ENCODE measurements around the gene TRPT1. TPM values are rescaled to one million over a fixed set of nuclear protein-coding genes. Genes with fewer than 3 reads are reported as not detected.

Gene TRPT1
- total and polyA plus RNA-seq, 2 experiments from 2014 or later: 50.7 to 66.0 TPM

GRCh38 chr11:64262271-64263002, 36.5 kb upstream of the TRPT1 start:
- Histone ChIP-seq H3K27me3 (replicated peaks; ENCODE audit: insufficient read depth) (no peaks in the 10 kb centered on the region), H3K79me2 (ENCODE audit: insufficient read depth) (no peaks in the 10 kb centered on the region), H3K9me2 (ENCODE audit: insufficient read depth) (no peaks in the 10 kb centered on the region), H3K4me1 (ENCODE audit: insufficient read depth) (0 out of 2 replicates have a peak, but pooled peaks cover 2% of the 10 kb centered on the region), H3K36me3 (ENCODE audit: low read depth) (peaks cover 7% of the 10 kb centered on the region; the same call in 1 of the 2 replicates), H3K9me3 (ENCODE audit: low read depth) (no peaks in the 10 kb centered on the region), H3K4me2 (ENCODE audit: unreplicated experiment) (no peak overlapping the region), H3K4me3 (no peak overlapping the region), H2AFZ (no peak overlapping the region), H3K27ac (no peak overlapping the region), H4K20me1 (ENCODE audit: insufficient read depth) (no peaks in the 10 kb centered on the region), H3F3A (ENCODE audit: insufficient read depth) (no peaks in the 10 kb centered on the region), H3K9ac (no peak overlapping the region)
- no peak for DNase-seq
- in situ Hi-C loops (cut with MboI): no loop called here
- TF ChIP-seq EZH2phosphoT487 (IDR thresholded peaks at IDR 0.05; ENCODE audit: insufficient read depth, low read depth) (no peak), EZH2 (IDR thresholded peaks at IDR 0.05; ENCODE audit: insufficient read depth, poor library complexity, severe bottlenecking) (no peak)
- WGBS, 2 experiments (ENCODE audit: low coverage in 1 of 2, low lambda C conversion rate in 2 of 2, missing lambda C conversion rate in 2 of 2): 93 to 94% methylated on average over 42 of the region's 42 CpGs

- no peaks in the 10 kb centered on the region for H3K27me3 ChIP-seq (replicated peaks; ENCODE audit: insufficient read depth)
- H3K9me3 ChIP-seq (ENCODE audit: low read depth): no peaks in the 10 kb centered on the region
- H3K9ac ChIP-seq: no peak overlapping the region
- no peak overlapping the region for H2AFZ ChIP-seq
- in situ Hi-C loops (cut with MboI): no loop called here
- no peak overlapping the region for H3K4me3 ChIP-seq
- no peak for TF ChIP-seq EZH2 (IDR thresholded peaks at IDR 0.05; ENCODE audit: insufficient read depth, poor library complexity, severe bottlenecking)
- no peak for TF ChIP-seq EZH2phosphoT487 (IDR thresholded peaks at IDR 0.05; ENCODE audit: insufficient read depth, low read depth)
- H3K79me2 ChIP-seq (ENCODE audit: insufficient read depth): no peaks in the 10 kb centered on the region
- H3F3A ChIP-seq (ENCODE audit: insufficient read depth): no peaks in the 10 kb centered on the region
- no peaks in the 10 kb centered on the region for H4K20me1 ChIP-seq (ENCODE audit: insufficient read depth)
- no peaks in the 10 kb centered on the region for H3K9me2 ChIP-seq (ENCODE audit: insufficient read depth)
- no peak overlapping the region for H3K27ac ChIP-seq
- H3K4me1 ChIP-seq (ENCODE audit: insufficient read depth): no peaks in the 10 kb centered on the region
- 93% methylated on average over 18 of the region's 18 CpGs for WGBS, 2 experiments (ENCODE audit: low coverage in 1 of 2, low lambda C conversion rate in 2 of 2, missing lambda C conversion rate in 2 of 2)
- peaks cover 7% of the 10 kb centered on the region; the same call in 1 of the 2 replicates for H3K36me3 ChIP-seq (ENCODE audit: low read depth)
- DNase-seq: no peak
- no peak overlapping the region for H3K4me2 ChIP-seq (ENCODE audit: unreplicated experiment)
Observed at GRCh38 chr11:64261556-64262080, 35.6 kb upstream of the TRPT1 start.

- WGBS, 2 experiments (ENCODE audit: low coverage in 1 of 2, low lambda C conversion rate in 2 of 2, missing lambda C conversion rate in 2 of 2): 84 to 92% methylated on average over 5 to 6 of the region's 6 CpGs
- H4K20me1 ChIP-seq (ENCODE audit: insufficient read depth): no peaks in the 10 kb centered on the region
- H3K4me2 ChIP-seq (ENCODE audit: unreplicated experiment): no peak overlapping the region
- no peak overlapping the region for H3K9ac ChIP-seq
- H3K36me3 ChIP-seq (ENCODE audit: low read depth): peaks cover 7% of the 10 kb centered on the region; the same call in 1 of the 2 replicates
- no peak overlapping the region for H2AFZ ChIP-seq
- H3K27me3 ChIP-seq (replicated peaks; ENCODE audit: insufficient read depth): no peaks in the 10 kb centered on the region
- TF ChIP-seq EZH2 (IDR thresholded peaks at IDR 0.05; ENCODE audit: insufficient read depth, poor library complexity, severe bottlenecking) (no peak), EZH2phosphoT487 (IDR thresholded peaks at IDR 0.05; ENCODE audit: insufficient read depth, low read depth) (no peak)
- H3K4me3 ChIP-seq: no peak overlapping the region
- H3K79me2 ChIP-seq (ENCODE audit: insufficient read depth): no peaks in the 10 kb centered on the region
- H3K4me1 ChIP-seq (ENCODE audit: insufficient read depth): no peaks in the 10 kb centered on the region
- DNase-seq: no peak
- in situ Hi-C loops (cut with MboI): no loop called here
- no peaks in the 10 kb centered on the region for H3K9me2 ChIP-seq (ENCODE audit: insufficient read depth)
- H3F3A ChIP-seq (ENCODE audit: insufficient read depth): no peaks in the 10 kb centered on the region
- no peak overlapping the region for H3K27ac ChIP-seq
- H3K9me3 ChIP-seq (ENCODE audit: low read depth): no peaks in the 10 kb centered on the region
Observed at GRCh38 chr11:64260147-64260708, 34.2 kb upstream of the TRPT1 start.

GRCh38 chr11:64259533-64260067, 33.6 kb upstream of the TRPT1 start:
- H3F3A ChIP-seq (ENCODE audit: insufficient read depth): no peaks in the 10 kb centered on the region
- TF ChIP-seq EZH2 (IDR thresholded peaks at IDR 0.05; ENCODE audit: insufficient read depth, poor library complexity, severe bottlenecking) (no peak), EZH2phosphoT487 (IDR thresholded peaks at IDR 0.05; ENCODE audit: insufficient read depth, low read depth) (no peak)
- H3K4me3 ChIP-seq: no peak overlapping the region
- no peaks in the 10 kb centered on the region for H3K9me2 ChIP-seq (ENCODE audit: insufficient read depth)
- no peak overlapping the region for H3K9ac ChIP-seq
- H2AFZ ChIP-seq: no peak overlapping the region
- in situ Hi-C loops (cut with MboI): no loop called here
- H3K27me3 ChIP-seq (replicated peaks; ENCODE audit: insufficient read depth): no peaks in the 10 kb centered on the region
- H4K20me1 ChIP-seq (ENCODE audit: insufficient read depth): no peaks in the 10 kb centered on the region
- no peak overlapping the region for H3K4me2 ChIP-seq (ENCODE audit: unreplicated experiment)
- H3K36me3 ChIP-seq (ENCODE audit: low read depth): peaks cover 7% of the 10 kb centered on the region; the same call in 1 of the 2 replicates
- no peaks in the 10 kb centered on the region; the same call in 1 of the 2 replicates for H3K79me2 ChIP-seq (ENCODE audit: insufficient read depth)
- no peak overlapping the region for H3K27ac ChIP-seq
- DNase-seq: no peak
- H3K9me3 ChIP-seq (ENCODE audit: low read depth): no peaks in the 10 kb centered on the region
- 98% methylated on average over 4 of the region's 4 CpGs for WGBS, 2 experiments (ENCODE audit: low coverage in 1 of 2, low lambda C conversion rate in 2 of 2, missing lambda C conversion rate in 2 of 2)
- H3K4me1 ChIP-seq (ENCODE audit: insufficient read depth): no peaks in the 10 kb centered on the region

Measured in GM23248 (cell line).